Neural progenitor cell (in vitro differentiated cells): ENCODE data around the gene ADCY9. TPM values are rescaled to one million over a fixed set of nuclear protein-coding genes. Genes with fewer than 3 reads are reported as not detected.

Experiments used
- DNase-seq: peaks from one replicate; pipeline ENCODE4 v3.0.0-alpha.2; 2016; ENCODE audit warnings: low spot score
- H2AFZ ChIP-seq: fragments of 200-600 bp; sonication (generic); replicated peaks from 2 replicates; pipeline ENCODE4 v1.6.1; 2016; ENCODE audit warnings: antibody characterized with exemption
- H3F3A ChIP-seq: fragments of 200-600 bp; sonication (generic); 2 replicates; pipeline ENCODE4 v1.6.1; 2016; ENCODE audit warnings: antibody characterized with exemption, low read depth
- H3K27ac ChIP-seq: fragments of 200-600 bp; sonication (generic); 2 replicates; pipeline ENCODE4 v1.5.1; 2016; ENCODE audit warnings: mild to moderate bottlenecking
- H3K27me3 ChIP-seq: fragments of 200-600 bp; sonication (generic); 2 replicates; pipeline ENCODE4 v1.6.1; 2016; ENCODE audit warnings: mild to moderate bottlenecking, moderate library complexity
- H3K36me3 ChIP-seq: fragments of 200-600 bp; sonication (generic); 2 replicates; pipeline ENCODE4 v1.5.1; 2016
- H3K4me1 ChIP-seq: fragments of 200-600 bp; sonication (generic); 2 replicates; pipeline ENCODE4 v1.6.1; 2016; ENCODE audit warnings: mixed run types
- H3K4me2 ChIP-seq: fragments of 200-600 bp; sonication (generic); 2 replicates; pipeline ENCODE4 v1.6.1; 2016
- H3K4me3 ChIP-seq: fragments of 200-600 bp; sonication (generic); 2 replicates; pipeline ENCODE4 v1.5.1; 2016
- H3K79me2 ChIP-seq: fragments of 200-600 bp; sonication (generic); 2 replicates; pipeline ENCODE4 v1.6.1; 2016; ENCODE audit warnings: low read depth
- H3K9ac ChIP-seq: fragments of 200-600 bp; sonication (generic); 2 replicates; pipeline ENCODE4 v1.6.1; 2016
- H3K9me3 ChIP-seq: fragments of 200-600 bp; sonication (generic); 2 replicates; pipeline ENCODE4 v1.5.1; 2016; ENCODE audit warnings: low read depth
- H4K20me1 ChIP-seq: fragments of 200-600 bp; sonication (generic); 2 replicates; pipeline ENCODE4 v1.6.1; 2016; ENCODE audit warnings: low read depth
- H3K27ac Mint-ChIP-seq: 3 replicates; pipeline ENCODE4 v1.8.0; 2021; ENCODE audit warnings: mixed read lengths
- H3K27me3 Mint-ChIP-seq: 2 replicates; pipeline ENCODE4 v1.8.0; 2022; ENCODE audit warnings: low read depth, mild to moderate bottlenecking, inconsistent platforms, moderate library complexity, mixed read lengths; ENCODE audit not compliant: insufficient read depth
- H3K36me3 Mint-ChIP-seq: 3 replicates; pipeline ENCODE4 v1.8.0; 2021; ENCODE audit warnings: mixed read lengths
- H3K4me1 Mint-ChIP-seq: 3 replicates; pipeline ENCODE4 v1.8.0; 2021; ENCODE audit warnings: mixed read lengths
- H3K4me3 Mint-ChIP-seq: 3 replicates; pipeline ENCODE4 v1.8.0; 2021; ENCODE audit warnings: mild to moderate bottlenecking, moderate library complexity, mixed read lengths
- H3K9me3 Mint-ChIP-seq: 3 replicates; pipeline ENCODE4 v1.8.0; 2020; ENCODE audit warnings: mixed read lengths
- CTCF ChIP-seq: fragments of 200-600 bp; sonication (generic); IDR thresholded peaks from 2 replicates; pipeline ENCODE4 v1.5.1; 2017; ENCODE audit warnings: antibody characterized with exemption, mild to moderate bottlenecking
- EZH2 ChIP-seq: fragments of 200-600 bp; sonication (generic); IDR thresholded peaks from 2 replicates; pipeline ENCODE4 v1.6.1; 2017; ENCODE audit warnings: antibody characterized with exemption, mild to moderate bottlenecking, moderate library complexity
- EZH2phosphoT487 ChIP-seq: fragments of 200-600 bp; sonication (generic); IDR thresholded peaks from 2 replicates; pipeline ENCODE4 v1.6.1; 2017; ENCODE audit warnings: antibody characterized with exemption
- total RNA-seq: library from RNA; depleted of rRNA; stranded (reverse); fragments of >200 nt; gene quantifications from 2 replicates; pipeline ENCODE4 v1.2.3, GENCODE V29; 2015; ENCODE audit warnings: low replicate concordance

The ADCY9 gene
- total RNA-seq, 1 donor from 2014 or later, result 1.2 TPM

GRCh38 chr16:4056161-4057105 lies 59.8 kb downstream of the ADCY9 start:
- no peak overlapping the region for H2AFZ ChIP-seq
- peak overlapping the region; percentile 11 for H3K4me3 Mint-ChIP-seq
- H3K4me3 ChIP-seq, result no peak overlapping the region
- TF ChIP-seq CTCF (no peak), EZH2phosphoT487 (no peak), EZH2 (no peak)
- no peaks in the 10 kb centered on the region for H3K79me2 ChIP-seq
- peaks cover 15% of the 10 kb centered on the region for H3K9me3 Mint-ChIP-seq
- H3K27me3 ChIP-seq, result no peaks in the 10 kb centered on the region
- H3K9ac ChIP-seq, result no peak overlapping the region
- H3K4me1 Mint-ChIP-seq, result peaks cover 25% of the 10 kb centered on the region
- H3K4me2 ChIP-seq, result no peak overlapping the region
- H3K27me3 Mint-ChIP-seq, result no peaks in the 10 kb centered on the region
- no peaks in the 10 kb centered on the region for H4K20me1 ChIP-seq
- no peak overlapping the region for H3K27ac ChIP-seq
- no peak for DNase-seq
- no peaks in the 10 kb centered on the region for H3K36me3 ChIP-seq
- no peak overlapping the region for H3K27ac Mint-ChIP-seq
- H3K4me1 ChIP-seq, result peaks cover 6% of the 10 kb centered on the region
- H3F3A ChIP-seq, result no peaks in the 10 kb centered on the region
- H3K36me3 Mint-ChIP-seq, result no peaks in the 10 kb centered on the region
- peaks cover under 1% of the 10 kb centered on the region for H3K9me3 ChIP-seq

GRCh38 chr16:4055748-4056147 lies 60.5 kb downstream of the ADCY9 start:
- Histone ChIP-seq H3K36me3 (no peaks in the 10 kb centered on the region), H3K27ac (no peak overlapping the region), H3K79me2 (no peaks in the 10 kb centered on the region), H2AFZ (no peak overlapping the region), H3K4me2 (no peak overlapping the region), H3K27me3 (no peaks in the 10 kb centered on the region), H3K4me3 (no peak overlapping the region), H3K9me3 (no peaks in the 10 kb centered on the region), H3F3A (no peaks in the 10 kb centered on the region), H3K9ac (no peak overlapping the region), H3K4me1 (peaks cover 6% of the 10 kb centered on the region), H4K20me1 (no peaks in the 10 kb centered on the region)
- H3K9me3 Mint-ChIP-seq, result peaks cover 8% of the 10 kb centered on the region
- H3K4me1 Mint-ChIP-seq, result peaks cover 25% of the 10 kb centered on the region
- TF ChIP-seq EZH2 (no peak), CTCF (no peak), EZH2phosphoT487 (no peak)
- H3K27ac Mint-ChIP-seq, result no peak overlapping the region
- no peaks in the 10 kb centered on the region for H3K27me3 Mint-ChIP-seq
- H3K4me3 Mint-ChIP-seq, result peak overlapping the region; percentile 11
- no peaks in the 10 kb centered on the region for H3K36me3 Mint-ChIP-seq
- no peak for DNase-seq

- H3K9me3 ChIP-seq, result no peaks in the 10 kb centered on the region
- no peak overlapping the region for H2AFZ ChIP-seq
- H3K9ac ChIP-seq, result no peak overlapping the region
- peaks cover 2% of the 10 kb centered on the region for H3K36me3 Mint-ChIP-seq
- H3K4me2 ChIP-seq, result no peak overlapping the region
- H3K79me2 ChIP-seq, result no peaks in the 10 kb centered on the region
- TF ChIP-seq CTCF (no peak), EZH2phosphoT487 (no peak), EZH2 (no peak)
- no peaks in the 10 kb centered on the region for H3K36me3 ChIP-seq
- peaks cover 25% of the 10 kb centered on the region for H3K4me1 Mint-ChIP-seq
- DNase-seq, result no peak
- peak overlapping the region; percentile 86 for H3K27ac Mint-ChIP-seq
- H4K20me1 ChIP-seq, result no peaks in the 10 kb centered on the region
- no peaks in the 10 kb centered on the region for H3F3A ChIP-seq
- no peaks in the 10 kb centered on the region for H3K9me3 Mint-ChIP-seq
- H3K4me1 ChIP-seq, result peaks cover 6% of the 10 kb centered on the region
- peaks cover 2% of the 10 kb centered on the region for H3K27me3 Mint-ChIP-seq
- H3K27me3 ChIP-seq, result no peaks in the 10 kb centered on the region
- H3K27ac ChIP-seq, result no peak overlapping the region
- H3K4me3 Mint-ChIP-seq, result no peak overlapping the region
- no peak overlapping the region for H3K4me3 ChIP-seq
These were observed 62.9 kb downstream of the ADCY9 start for GRCh38 chr16:4053301-4053845.
